HG02678 (cell line): ENCODE data around the gene FBP2.
A peak's percentile ranks its signal among the peaks of the same experiment; 100 is the strongest.
"Not testable (repeated sequence)": the region's sequence is repeated elsewhere in the genome, so short reads cannot be mapped to it uniquely, and the experiment has no call there.

Source experiments
- ATAC-seq: cut with Tn5 transposase; IDR thresholded peaks from one replicate; pipeline ENCODE4 v1.9.1; 2021; ENCODE audit warnings: mild to moderate bottlenecking, moderate library complexity; ENCODE audit not compliant: unreplicated experiment

FBP2 gene

DNA sequence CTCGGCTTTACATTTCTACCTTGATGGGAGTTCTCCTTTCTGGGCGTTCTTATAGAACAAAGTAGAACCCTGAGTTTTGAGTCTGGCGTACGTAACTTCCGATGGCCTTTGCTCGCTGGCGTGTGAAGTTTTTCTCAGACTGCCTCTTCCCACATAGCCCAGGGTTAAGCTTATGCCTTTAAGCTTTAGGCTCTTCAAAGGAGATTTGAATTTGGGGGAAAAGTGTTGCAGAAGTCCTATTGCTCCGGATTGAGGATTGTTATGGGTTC, 13.7 kb upstream of the FBP2 start:
- ATAC-seq: no peak

DNA sequence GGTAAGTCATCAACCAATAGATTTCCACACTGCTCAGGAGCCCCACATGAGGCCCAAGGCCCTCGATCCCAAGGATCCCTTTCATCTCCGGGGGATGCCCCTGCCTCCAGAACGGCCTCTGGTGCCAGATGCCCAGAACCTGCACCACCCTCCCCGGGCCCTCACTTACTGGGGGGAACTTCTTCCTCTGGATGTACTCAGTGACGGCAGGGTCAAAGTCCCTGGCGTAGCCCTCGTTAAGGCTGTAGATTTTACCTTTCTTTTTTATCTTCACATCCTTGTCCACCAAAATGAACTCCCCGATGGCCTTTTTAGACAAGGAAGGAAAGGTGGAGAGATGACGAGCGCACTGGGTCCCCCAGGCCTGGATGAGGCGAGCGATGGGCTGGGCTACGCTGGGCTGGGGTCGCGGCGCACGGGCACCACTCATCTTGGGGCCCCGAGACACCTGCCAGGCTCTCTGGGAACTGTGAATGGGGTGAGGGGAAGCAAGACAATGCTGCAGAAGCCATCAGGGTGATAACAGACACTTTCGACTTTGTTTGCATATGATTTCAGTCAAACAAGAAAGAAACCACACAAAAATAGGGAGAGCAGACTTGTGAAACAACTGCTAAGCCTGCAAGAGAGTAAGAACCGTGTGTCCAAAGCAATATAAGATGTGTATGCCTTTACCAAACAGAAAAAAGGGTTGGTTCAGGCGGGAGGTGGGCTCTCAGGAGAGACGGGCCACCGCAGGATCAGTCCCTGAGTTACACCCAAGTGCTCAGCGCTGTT, 13.2 kb upstream of the FBP2 start:
- no peak for ATAC-seq

DNA sequence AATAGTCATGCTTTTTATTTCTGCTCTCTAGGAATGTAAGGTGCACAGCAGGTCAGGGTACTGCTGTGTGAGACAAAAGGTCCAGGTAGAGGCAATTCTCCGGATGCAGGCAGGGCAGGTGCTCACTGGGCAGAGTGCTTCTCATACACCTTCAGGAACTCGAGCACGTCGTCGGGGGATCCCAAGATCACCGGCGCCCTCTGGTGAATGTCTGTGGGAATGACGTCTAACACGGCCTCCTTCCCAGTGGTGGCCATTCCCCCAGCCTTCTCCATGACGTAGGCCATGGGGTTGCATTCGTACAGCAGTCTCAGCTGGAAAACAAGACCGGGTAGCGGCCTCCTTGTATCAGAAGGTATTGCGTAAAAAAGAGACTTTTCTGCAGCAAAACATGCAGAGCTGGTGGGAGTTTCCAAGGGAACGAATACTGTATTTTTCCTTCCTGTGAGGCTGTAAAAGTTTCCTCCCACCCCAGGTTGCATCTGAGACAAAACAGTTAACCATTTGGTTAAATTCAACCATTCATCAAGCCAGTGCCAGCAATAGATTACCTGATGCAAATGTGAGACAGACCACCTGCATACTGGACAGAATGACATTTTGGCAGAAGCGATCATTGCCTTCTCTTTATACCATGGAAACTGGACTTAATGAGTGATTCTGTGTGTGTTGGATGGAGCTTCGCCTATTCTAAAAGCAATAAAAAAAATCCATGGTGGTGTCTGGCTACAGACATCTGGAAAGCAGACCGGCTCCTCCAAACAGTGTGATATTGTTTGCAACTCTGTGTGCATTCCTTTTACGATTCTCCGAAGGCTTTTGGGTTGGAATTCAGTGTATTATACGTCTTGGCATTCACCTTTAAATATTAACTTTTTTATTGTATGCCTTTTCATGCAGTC, 9.9 kb upstream of the FBP2 start:
- ATAC-seq: peak; percentile 66

DNA sequence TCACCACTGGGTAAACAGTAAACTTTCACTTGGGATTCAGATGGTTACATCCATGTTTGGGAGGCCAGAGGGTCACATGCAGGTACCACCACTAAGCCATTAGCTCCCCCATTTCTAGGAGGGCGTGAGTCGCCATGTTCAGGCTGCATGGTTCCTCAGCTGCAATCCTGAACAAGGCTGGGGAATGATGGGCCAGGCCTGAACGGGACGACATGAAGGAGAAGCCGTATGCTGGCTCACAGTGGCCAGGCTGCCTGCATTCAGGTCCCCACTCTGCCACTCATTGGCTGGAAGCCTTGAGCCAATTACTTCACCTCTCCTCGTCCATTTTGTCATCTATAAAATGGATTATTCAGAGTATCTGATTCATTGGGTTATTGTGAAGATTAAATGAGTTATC, 9.0 kb upstream of the FBP2 start:
- ATAC-seq: no peak

DNA sequence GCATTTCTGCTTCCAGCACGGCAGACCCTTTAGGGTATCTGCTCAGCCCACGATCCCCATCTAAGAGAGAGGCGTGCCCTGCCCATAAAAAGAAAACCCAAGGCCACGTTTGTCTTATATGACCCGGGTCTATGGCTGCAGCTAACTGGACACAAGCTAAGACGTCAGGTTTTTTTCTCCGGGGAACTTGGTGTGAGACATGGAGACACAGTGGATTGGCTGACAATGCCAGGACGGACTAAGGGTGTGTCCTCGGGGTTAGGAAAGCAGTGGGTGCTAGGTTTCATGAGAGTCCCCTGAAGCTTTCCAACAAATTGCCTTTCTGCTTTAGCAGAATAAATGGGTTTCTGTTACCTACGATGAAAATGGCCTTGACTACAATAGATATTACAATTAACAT, 7.1 kb upstream of the FBP2 start:
- ATAC-seq: no peak

DNA sequence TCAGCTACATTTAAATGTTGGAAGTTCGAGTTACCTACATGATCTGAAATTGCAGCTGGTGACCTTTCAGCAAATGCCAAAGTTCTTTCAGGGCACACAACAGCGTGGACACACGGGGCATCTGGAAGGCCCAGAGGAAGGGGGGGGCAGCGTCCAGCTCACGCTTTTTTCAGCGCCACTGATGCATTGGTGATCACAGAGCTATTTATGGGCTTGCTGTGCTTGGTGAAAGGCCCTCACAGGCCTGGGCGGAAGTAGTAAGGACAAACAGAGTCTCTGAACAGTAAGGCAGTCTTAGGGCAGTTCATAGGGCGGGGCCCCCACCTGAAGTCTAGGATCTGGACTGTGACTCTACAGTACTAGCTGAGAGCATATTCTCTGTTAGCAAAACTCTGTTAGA, 6.6 kb upstream of the FBP2 start:
- ATAC-seq: no peak

DNA sequence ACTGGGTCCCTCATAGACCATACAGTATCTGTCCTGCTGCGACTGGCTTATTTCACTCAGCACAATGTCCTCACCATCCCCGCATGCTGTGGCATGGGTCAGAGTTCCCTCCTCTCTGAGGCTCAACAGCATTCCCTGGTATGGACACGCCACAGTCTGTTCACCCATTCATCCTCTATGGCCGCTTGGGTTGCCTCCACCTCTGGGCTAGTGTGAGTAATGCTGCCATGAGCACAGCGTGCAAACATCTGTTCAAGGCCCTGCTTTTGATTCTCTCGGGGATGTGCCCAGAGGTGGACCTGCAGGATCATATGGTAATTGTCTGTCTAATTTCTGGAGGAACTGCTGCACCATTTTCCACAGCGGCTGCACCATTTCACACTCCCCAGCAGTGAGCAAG, 5.5 kb upstream of the FBP2 start:
- no peak for ATAC-seq

DNA sequence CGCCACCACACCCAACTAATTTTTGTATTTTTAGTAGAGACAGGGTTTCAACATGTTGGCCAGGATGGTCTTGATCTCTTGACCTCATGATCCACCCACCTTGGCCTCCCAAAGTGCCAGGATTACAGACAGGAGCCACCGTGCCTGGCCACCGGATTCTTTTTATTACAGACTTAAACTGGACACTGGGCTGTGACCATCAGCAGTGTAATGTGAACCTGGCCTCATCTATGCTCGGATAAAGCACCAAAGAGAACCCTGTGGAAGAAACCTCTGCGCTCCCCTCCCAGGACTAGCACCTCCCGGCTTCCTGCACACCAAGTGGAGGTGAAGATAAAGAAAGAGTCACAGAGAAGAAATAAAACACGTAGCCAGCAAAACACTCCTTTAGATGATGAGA, 941 bp downstream of the FBP2 start:
- ATAC-seq: not testable (repeated sequence)

DNA sequence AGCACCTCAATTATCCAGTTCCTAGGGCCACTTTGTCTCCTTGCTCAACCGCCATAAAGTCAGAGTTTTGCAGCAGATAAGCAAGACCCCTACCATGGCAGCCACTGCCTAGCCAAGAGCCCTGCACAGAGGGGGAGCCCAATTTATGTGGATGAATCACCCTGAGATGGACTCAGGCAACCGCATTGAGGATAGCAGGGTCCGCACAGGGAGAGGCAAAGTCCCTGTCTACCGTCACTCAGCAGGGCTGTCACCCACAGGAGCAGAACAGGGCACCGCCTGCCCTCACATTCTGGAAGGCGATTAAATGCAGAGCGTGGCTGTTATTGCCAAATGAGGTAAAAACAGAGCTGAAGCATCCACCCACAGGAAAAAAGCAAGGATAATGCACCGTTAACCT, 1.7 kb downstream of the FBP2 start:
- no peak for ATAC-seq

DNA sequence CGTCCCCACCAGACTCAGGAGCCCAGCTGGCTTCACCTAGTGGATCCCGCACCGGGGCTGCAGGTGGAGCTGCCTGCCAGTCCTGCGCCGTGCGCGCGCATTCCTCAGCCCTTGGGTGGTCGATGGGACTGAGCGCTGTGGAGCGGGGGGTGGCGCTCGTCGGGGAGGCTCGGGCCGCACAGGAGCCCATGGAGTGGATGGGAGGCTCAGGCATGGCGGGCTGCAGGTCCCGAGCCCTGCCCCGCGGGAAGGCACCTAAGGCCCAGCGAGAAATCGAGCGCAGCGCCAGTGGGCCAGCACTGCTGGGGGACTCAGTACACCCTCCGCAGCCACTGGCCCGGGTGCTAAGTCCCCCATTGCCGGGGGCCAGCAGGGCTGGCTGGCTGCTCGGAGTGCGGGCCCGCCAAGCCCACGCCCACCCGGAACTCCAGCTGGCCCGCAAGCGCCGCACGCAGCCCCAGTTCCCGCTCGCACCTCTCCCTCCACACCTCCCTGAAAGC, 2.5 kb downstream of the FBP2 start:
- not testable (repeated sequence) for ATAC-seq

DNA sequence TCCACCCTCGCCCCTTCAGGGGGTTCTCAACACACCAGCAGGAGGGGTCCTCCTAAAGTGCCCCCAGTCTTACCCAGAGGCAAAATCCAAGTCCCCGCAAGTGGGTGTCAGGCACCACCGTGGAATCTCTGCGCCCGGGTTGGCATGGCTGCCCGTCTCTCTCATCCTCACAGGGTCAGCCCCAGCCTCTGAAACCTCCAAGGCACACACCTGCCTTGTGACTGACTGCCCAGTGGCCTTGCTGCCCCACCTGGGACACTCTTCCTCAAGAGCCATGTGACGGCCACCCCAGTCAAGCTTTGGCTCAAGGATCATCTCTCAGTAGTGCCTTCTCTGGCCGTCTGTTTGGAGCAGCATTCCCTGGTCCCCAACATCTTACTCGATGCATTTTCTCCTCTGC, 4.9 kb downstream of the FBP2 start:
- no peak for ATAC-seq

DNA sequence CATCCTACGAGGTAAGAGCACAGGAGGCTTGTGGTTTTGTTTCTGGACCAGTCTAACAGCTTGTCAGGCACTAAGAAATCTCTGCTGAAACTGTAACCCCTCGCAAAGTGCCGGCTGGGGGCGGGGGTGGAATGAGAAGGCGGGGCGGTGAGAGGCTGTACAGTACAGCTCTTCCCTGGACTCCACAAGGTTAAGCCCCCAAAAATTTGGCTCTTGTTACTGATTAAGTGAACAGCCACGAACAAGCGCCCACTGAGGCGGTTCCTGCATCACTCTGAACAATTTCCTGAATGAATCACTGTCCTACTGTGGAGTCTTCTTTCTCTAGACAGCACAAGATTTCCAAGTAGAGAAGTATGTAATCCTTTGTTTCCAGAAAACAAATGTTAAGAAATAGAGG, 6.8 kb downstream of the FBP2 start:
- no peak for ATAC-seq

DNA sequence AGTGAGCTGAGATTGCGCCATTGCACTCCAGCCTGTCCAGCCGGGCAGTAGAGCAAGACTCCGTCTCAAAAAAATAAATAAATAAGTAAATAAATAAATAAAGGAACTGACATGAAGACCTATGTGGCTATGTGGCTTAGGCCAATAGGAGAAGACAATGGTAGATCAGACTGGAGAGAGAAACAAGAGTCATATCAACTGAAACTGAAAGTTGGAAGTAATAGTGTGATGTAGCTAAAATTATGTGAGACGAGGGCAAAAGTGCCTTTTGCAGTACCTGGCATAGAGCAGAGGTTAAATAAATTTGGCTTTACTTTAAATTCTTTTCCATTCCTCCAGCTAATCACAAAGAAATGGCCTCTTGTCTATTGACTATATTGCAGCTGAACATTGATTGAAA, 7.3 kb downstream of the FBP2 start:
- no peak for ATAC-seq

DNA sequence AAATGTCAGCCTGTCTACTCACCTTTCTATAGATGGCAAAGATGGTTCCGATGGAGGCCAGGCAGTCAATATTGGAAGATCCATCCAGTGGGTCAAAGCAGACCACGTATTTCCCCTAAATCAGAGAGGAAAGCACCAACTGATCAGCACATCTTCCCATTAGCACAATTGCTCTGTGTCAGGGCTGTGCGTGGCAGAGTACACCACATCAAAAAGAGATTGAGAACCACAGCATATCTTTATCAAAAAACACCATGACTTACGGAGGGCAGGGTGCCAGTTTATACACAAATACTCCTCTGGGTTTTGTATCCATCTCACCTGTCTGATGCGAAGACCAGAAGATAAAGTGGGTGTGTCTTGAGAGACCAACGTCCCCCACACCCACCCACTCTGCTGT, 9.1 kb downstream of the FBP2 start:
- ATAC-seq: no peak

DNA sequence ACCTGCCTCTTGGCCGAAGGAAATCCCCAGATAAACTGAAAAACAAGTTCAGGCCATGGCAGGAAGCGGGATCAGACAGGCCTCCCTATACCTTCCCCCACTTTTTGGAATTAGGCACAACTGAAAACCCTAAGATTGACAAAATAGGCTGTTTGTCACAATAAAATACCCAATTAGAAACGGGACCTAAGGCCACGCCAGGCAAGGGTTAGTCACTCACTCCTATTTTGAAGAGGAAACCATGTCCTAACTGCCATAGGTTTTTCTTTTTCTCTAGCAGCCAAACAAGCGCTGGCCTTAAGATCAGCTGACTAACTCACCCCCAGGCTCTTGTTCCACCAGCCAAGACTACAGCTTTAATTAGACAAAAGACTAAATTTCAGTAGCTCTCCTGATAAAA, 11.9 kb downstream of the FBP2 start:
- no peak for ATAC-seq

DNA sequence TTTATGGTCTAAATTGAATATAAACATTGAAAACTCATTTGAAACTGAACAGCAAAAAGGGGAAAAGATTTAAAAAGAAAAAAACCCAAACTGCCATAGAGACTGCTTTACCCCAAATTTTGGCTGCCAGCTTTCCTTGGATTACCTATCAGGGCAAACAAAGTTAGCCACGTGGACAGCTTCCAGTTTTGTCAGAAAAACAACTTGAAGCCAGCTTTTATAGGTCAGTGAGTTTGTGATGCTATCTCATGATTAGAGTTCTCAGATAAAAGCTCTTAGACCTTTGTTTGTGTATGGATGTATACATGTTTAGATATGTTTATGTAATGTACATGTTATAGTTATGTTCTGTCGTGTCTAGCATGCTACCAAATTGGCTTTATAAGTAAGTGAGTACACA, 16.1 kb downstream of the FBP2 start:
- ATAC-seq: no peak

DNA sequence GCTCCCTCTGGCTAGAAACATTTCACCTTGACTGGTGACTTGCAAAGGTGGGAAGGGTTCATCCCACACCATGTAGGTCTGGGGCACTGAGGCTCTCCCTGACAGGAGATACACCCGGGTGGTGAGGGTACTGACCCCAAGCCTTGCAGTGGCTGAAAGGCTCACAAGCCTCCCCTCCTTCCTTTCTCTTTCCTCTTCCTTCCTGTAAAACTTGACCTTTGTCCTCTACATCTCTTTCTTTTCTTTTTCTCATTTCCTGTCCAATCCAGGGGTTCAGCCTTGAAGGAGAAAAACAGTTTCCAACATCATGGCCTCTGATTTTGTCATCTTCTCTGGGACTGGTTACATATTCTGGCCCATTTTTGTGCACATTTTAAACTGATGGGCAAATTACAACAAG, 16.6 kb downstream of the FBP2 start:
- ATAC-seq: no peak

DNA sequence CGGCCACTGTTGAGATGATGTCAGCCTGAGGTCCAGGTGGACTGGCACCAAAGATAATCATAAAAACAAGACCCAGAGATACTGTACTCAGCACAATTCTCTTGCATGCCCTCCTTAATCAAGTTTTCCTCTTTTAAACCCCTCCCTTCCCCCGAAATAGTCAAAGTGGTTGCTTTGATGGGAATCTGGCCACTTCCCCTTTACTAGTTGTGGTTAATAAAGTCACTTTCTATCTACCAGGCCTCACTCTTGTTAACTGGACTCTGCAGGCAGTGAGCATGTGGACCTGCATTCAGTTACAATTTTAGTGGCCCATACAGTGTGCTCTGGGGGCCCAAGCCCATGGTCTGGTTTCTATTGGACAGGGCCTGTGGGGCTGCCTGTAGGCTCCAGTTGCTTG, 17.5 kb downstream of the FBP2 start:
- ATAC-seq: no peak

DNA sequence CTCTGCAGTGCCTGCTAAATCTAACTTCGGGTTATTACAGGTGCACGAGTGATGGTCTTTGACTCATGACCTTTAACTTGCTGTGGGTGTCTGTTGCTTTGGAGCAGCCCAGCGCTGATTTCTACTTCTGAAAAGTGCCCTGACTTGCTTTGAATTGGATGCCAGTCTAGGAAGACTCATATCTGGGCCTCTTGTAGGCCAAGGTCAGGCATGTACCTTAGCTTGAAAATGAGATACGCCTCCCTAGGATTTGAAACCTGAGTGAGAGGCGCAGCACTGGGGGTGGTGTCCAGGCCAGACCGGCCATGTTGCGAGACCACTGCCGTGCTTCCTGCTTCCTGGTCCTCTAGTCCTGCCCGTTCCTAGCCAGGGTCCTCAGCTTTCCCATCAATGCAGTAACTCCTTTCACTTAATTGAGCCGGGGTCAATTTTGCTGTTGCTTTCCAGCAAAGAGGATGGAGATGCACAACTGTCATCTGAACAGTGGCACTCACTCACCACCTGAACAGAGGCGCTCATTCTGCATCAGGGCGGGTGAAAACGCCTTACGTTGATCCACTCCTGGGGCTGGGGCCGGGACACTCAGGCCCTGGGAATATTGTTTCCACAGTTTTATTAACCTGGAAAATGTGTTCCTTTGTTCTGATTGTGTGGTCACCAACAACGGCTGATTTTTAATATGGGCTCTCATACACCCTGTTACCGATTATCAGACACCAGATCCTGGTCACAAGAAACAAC, 24.5 kb downstream of the FBP2 start:
- no peak for ATAC-seq

DNA sequence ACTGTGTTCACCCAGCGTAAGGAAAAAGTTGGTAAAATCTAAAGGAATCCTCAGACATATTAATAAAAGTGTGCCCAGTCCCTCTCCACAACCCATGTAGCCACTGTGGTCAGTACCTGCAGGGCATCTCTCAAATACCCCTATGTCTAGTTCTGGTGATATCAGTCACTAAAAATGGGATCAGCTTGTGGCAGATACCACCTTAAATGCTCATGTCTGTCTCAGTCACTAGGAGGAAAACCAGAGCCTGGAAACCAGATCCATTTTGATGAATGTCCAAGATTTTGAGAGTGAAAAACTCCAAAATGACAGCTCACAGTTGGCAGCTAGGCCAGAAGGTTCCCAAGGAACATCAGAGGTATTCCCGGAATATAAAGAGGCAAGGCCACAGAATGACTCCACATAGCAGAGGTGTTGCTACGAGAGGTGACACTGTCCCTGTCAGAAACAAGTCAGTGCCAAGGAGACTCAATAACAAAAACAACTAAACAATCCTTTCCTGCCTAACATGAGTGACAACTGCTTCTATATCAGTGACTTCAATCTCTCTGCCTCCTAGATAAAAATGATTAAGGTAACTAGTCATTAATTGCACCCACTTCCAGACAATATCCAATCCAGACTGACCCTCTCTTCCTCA, 25.3 kb downstream of the FBP2 start:
- no peak for ATAC-seq

DNA sequence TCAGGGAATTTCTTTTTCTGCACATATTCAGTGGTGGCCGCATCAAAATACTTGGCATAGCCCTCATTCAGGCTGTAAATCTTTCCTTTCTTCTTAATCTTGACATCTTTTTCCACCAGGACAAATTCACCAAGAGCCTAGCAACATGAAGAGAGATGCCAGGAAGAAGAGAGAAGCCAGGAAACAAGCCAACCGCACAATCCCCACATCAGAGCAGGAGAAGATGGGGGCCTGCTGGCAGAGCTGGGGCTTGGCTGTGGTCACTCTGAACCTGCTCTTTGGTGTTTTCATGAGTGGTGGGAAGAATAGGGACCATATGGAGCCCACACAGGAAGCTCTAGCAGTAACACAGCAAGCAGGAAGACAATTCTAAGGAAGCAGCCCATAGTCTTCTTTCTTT, 26.4 kb downstream of the FBP2 start:
- ATAC-seq: no peak
